HG02678 (cell line): ENCODE data around the gene TMEM171.

Experiments used
- ATAC-seq: cut with Tn5 transposase; IDR thresholded peaks from one replicate; pipeline ENCODE4 v1.9.1; 2021; ENCODE audit warnings: mild to moderate bottlenecking, moderate library complexity; ENCODE audit not compliant: unreplicated experiment

Gene TMEM171

DNA sequence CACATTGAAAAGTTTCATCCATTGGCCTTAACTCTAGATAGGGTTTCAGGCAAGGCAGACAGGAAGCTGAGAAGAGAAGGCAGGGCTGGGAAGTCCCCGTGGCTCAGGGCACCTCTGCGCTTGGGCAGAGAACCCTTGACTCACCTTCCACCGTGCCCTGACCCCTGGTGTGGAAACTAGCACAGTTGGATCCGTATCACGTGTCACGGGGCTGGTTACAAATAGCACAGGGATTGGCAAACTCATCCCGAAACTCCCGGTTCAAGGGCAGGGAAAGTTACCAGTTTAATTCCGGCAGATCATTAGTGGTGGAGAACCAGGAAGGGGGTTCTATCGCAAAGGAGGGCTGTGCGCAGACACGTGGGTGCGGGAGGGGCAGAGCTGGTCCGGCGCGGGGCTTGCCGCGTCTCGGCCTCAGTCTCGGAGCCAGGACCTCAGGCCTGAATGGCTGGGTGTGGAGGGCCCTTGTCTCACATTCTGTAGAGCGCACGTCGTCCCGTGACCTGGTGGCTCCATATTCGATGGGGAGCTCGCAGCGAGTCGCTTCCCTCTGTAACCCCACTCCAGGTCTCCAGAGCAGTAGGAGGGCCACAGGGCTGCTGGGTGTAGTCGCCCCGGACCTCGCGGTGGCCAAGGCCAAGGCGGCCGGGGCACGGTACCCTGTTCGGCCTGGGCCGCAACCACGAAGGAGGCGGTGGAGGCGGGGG is 771 bp upstream of the TMEM171 start:
- no peak for ATAC-seq

DNA sequence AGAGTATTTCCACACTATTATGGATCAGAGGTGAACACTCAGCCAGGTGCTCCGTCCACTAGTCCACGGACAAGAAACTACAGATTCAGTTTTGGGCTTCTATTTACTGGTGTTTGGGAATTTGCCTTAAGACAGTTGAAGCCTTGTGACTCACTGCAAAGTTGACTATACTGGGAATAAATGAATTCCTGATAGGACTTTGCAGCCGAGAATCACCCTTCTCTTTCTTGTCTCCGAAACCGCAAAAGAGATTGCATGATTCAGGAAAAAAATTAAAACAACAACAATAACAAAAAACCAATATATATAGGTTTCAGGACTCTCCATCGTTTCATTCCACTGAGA is 716 bp downstream of the TMEM171 start:
- no peak for ATAC-seq

DNA sequence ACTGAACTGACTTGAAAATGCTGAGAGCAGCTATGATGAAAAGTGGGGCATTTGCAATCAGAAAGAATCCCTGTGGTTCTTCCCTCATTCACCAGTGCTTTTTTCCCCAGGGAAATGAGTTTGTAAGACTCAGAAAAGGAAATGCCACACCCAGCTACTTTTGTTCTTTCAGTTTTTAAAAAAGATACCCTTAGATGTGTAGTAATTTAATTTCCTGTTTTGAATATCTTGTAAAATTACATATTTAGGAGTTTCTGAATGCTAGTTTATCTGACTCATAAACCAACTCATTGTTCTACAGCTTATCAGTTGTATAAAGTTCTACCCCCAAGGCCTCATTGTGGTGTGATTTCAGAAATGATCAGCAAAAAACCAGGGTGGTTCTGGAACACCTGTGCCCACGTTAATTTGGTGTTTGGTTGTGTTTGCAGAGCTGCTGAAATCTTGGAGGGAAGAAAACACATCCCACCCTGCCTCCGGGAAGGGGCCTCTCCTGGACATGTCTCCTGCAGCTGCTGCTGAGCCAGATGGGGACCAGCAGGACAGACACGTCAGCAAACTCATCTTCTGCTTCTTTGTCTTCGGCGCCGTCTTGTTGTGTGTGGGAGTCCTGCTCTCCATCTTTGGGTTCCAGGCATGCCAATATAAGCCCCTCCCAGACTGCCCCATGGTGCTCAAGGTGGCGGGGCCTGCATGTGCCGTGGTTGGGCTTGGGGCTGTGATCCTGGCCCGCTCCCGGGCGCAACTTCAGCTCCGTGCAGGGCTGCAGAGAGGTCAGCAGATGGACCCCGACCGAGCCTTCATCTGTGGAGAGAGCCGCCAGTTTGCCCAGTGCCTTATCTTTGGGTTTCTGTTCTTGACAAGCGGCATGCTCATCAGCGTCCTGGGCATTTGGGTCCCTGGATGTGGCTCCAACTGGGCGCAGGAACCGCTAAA is 2.8 kb downstream of the TMEM171 start:
- ATAC-seq = no peak

DNA sequence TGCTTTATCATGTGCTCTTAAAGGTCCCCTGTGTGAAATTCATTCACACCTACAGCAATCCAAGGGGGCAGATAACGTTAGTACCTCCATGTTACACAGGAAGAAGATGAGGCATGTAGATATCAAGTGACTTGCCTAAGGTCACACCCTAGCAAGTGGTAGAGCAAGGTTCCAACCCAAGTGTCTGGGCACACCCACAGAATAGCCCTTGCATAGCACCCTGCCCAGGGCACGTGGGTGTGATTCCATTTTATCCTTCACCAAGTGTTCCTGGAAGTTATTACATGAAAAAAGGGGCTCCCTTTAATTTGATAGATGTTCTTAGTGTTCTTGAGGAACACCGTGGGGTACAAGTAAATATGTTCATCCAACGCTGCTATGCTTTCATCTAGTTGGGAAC is 4.9 kb downstream of the TMEM171 start:
- no peak for ATAC-seq

DNA sequence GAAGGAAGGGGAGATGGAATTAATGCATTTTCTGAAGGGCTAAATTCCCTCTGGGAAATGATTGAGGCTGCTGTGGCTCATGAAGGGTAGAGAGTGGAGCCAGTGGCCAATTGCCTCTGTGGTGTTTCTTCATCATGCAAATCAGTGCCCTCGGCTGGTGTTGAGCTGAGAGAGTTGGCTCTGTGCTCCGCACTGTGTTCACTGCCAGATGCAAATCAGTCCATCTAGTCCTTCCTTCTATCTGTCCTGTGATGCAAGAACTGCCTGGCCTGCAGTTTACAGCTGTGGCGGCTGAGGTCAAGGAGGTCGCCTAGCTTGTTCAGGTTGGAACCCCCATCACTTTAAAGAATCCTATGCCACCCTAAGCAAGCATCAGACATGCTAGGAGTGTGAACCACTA is 6.0 kb downstream of the TMEM171 start:
- ATAC-seq = no peak

DNA sequence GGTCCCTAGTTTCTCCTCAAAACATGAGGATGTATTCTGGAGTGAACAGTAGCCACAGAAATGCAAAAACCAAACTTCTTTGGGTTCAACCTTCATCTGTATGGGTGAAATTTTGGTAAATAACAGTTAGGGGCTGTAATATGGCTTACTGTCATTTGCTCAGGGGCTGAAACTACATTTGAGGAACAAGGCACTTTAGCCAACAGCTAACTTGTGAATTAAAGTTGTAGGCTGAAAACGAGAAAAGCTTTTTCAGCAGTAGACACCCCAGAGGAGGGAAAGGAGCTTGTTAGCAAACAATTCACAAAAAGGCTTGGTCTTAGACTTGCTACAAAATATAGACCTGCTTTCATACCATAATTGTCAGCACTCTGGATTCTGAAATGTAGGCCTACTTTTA is 6.6 kb downstream of the TMEM171 start:
- ATAC-seq = no peak

DNA sequence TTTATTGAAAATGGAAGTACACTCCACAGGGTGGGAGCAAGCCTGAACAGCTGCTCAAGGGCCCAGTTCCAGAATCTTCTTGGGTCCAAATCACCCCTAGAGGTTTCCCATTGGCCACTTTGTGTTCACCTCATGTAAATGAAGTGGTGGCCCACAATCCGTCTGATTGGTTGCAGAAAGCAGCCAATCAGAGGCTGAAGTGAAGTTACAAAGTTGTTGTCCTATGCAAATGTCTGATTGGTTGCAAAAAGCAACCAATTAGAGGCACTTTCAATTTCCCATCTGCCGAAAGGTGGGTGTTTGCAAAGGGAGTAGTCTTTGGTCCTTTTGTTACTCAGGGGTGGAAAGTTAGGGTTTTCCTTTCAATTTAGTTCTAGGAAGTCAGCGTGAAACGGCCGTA is 8.8 kb downstream of the TMEM171 start:
- ATAC-seq = no peak

DNA sequence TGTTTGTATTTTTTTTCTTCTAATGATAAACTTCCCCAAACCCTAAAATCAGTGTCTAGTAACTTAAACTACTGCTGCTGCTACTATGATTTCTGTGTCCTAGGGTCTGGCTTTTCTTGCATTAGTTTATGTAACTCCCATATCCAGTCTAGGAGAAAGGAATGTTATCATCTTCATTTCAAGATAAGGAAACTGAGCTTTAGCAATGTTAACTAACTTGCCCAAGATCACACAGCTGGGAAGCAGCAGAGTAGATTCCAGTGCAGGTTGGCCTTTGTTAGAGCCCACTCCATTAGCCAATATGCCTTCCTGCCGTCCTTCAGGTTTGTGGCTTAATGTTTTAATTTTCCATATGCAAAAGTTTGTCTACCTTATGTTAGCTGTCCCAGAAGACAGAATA is 10.4 kb downstream of the TMEM171 start:
- ATAC-seq = no peak

DNA sequence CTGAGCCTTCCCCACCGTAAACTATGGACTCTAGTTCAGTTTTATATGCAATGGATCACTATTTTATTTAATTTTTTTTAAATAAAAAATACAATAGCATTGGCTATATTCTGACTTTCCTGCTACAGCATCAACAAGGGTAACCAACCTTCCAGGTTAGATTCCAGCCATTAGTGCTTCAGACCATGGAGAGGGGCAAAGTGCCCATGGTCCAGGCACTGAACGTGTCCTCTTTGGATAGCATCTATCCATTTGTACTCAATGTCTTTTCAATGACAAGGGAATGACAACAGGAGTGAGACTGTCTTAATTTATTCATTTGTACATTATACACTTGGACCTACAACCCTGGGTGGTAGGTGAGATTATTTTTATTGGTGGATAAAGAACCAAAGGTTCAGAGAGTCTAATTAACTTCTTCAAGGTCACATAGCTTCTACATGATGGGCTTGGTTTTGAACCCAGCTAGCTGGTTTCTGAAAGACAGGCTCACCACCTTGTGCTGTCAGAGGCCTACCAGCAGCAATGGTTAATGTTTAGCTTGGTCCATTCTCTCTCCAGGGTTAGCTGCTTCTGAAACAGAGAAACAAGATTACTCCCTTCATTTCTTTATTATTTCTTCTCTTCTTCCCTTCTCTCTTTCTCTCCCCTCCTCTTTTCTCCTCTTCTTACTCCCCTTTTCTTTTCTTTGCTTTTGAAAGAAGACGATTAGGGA is 11.5 kb downstream of the TMEM171 start:
- ATAC-seq = no peak

DNA sequence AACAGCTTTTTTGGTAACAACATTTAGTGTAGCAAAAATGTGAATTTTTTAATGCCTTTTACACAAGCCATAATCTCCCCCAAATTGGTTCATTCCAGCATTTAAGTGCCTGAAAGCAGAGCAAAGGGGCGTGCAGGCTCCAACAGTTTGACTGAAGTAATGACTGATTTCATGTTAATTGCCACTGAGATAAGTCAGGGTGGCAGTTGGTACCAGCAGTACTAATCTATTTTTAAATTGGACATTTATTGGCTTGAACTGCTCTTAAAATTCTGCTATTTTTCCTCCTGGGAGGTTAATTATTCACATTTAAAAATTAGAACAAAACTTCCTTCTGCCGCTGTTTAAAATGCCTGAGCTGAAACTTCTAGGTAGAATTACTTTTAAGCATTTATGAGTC is 12.4 kb downstream of the TMEM171 start:
- ATAC-seq = no peak

DNA sequence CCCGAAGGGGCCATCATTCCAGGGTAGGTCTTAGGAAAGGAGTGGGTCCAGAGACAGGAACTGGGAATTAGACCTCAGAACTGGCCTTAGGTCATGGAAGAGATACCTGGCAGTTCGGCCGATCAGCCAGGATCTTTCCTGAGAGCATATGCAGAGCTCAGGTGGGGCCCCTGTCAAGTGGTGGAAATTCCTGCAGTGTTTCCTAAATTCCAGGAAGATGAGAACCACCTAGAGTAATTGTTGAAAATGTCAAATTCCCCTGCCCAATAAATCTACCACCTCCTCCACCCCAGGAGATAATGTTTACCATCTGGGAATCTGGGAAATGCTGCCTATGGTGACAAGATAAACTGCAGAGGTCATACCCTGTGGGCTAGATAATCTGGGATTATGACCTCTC is 14.6 kb downstream of the TMEM171 start:
- ATAC-seq = no peak

DNA sequence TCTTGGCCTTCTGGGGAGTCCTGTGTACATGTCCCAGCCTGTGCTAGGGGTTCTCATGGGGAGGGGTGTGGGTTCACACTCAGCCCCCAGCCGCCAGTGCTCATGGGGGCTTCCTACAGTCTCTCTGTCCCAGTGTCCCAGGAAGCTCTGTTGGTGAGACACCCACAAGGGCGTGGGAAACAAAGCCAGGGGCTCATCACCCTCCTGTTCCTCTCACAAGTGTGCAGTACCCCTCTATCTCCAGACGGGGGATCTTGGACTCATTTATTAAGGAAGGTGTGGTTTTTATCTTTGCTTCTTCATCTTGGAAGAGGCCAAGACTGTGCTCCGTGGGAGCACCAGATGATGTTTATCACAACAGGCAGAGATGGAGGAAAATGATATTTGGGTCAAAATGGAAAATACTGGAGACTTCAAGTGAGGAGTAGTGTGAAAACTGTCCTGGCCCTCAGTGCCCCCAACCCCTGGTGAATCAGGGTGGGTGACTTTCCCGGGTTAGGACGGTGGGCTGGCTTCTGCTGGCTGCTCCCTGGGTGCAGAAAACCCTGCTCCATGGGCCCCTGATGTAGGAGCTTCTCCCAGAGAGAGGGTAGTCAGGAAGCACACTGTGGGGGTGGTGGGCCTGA is 15.2 kb downstream of the TMEM171 start:
- ATAC-seq = no peak

DNA sequence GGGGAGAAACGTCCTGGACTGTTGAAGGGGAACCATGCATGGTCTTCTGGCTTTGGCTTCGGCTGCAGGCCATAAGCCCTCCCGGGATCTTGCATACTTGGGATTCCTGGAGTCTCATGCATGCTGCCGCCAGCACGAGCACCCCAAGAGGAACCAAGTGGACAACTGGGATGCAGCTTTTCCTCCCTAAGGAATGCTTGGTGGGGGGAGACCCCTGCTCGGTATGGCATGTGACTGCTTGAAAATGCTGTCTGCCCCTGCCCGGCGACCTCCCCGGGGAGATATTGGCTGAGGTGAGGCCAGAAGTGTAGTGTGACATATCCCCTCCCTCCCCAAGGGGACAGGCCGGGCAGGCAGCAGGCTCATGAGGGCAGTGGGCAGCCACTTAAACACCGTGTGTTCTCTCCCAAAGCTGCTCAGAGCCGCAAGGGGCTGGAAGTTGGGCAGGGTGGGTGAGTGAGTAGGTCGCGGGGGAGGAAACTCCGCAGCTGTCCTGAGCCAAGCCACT is 15.7 kb downstream of the TMEM171 start:
- ATAC-seq = no peak

DNA sequence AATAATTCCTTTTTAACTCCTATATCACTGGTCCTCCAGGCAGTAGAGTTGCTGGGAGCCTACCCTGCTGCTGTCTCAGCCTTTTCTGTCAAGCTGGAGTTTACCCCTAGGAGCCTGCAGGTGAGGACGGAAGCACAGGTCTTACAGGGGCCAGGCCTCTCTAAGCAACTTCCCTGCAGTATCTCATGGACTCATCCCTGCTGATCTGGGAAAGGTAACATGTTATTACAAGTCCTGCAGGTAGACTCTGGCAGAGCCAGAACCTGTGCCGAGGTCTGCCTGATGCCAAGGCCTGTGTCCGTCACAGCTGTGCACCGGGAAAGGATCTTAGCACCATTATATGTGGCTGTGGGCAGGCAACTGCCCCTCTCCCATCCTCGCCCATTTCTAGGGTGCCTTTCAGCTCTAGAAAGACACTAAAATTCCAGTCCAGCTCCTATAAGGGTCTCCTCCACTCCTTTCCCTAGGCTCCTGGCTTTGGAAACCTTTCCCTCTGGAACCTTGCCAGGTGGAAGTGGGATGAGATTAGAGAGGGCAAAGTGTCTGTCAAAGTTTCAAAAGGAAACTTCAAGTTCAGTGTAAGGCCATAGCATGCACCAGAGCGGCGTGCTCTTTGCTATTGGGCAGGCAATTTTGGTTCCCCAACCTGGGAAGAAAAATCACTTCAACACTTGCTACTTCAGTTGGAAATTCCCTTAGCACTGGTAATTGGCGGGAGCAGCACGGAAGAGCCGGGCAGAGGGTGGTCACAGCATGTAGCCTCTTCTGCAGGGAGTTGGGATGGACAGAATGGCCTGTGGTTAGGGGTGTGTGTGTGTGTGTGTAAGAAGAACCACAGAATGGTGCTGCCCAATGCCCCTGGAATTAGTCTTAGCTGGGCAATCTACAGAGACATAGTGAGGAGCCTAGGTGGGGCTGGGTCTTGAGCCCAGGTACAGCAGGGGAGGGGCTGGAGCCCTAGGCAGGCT is 17.5 kb downstream of the TMEM171 start:
- ATAC-seq = no peak

DNA sequence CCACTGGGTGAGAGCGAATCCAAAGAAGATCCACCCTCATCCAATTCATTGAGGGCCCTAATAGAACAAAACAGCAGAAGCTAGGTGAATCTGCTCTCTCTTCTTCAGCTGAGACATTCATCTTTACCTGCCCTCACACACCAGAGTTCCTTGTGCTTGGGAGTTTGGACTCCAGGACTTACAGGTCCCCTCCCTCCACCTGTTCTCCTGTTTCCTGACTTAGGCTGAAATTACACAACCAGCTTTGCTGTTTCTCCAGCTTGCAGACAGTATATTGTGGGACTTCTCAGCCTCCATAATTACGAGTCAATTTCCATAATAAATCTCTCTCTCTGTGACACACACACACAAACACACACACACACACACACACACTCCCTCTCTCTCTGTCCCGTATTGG is 19.1 kb downstream of the TMEM171 start:
- no peak for ATAC-seq

DNA sequence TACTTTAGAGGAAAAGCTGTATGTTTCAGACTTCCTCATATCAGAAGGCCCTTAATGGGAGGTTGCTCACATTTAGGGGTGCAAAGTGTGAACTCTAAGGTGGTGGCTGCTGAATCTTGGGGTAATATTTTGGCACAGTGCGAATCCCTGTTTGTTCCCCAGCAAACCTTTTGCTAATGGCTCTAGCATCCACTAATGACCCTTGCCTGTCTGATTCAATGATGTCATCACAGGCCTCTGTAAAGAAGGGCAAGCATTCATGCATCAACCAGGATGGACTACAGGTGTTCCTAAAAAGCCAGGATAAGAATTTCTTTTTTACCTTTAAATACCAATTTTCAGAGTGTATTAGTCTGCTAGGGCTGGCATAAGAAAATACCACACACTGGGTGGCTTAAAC is 20.4 kb downstream of the TMEM171 start:
- no peak for ATAC-seq

DNA sequence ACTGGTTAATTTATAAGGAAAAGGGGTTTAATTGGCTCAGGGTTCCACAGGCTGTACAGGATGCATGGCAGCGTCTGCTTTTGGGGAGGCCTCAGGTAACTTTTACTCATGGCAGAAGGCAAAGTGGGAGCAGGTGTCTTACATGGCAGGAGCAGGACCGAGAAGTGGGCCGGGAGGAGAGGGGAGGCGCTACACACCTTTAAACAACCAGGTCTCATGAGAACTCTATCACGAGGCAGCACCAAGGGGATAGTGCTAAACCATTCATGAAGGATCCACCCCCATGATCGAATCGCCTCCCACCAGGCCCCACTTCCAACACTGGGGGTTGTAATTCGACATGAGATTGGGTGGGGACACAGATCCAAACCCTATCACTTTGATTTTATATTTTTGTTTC is 21.7 kb downstream of the TMEM171 start:
- no peak for ATAC-seq

DNA sequence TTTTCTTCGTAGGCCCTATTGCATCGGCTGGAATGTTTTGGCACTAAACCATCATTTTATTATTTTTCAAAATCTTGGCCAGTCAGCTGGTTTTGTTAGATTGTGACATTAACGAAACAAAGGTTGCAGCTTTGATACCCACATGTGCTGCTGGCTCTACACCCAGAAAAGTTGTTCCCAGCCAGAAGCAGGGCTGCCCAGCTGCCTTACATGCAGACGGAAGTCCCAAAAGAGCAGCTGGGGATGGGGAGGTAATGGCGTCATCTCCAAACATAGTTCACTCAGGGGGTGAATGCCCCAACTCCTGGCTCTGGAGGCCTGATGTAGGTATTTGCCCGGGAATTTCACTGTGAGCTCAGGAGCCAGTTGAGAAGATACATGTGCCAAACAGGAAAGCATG is 23.3 kb downstream of the TMEM171 start:
- ATAC-seq = no peak

DNA sequence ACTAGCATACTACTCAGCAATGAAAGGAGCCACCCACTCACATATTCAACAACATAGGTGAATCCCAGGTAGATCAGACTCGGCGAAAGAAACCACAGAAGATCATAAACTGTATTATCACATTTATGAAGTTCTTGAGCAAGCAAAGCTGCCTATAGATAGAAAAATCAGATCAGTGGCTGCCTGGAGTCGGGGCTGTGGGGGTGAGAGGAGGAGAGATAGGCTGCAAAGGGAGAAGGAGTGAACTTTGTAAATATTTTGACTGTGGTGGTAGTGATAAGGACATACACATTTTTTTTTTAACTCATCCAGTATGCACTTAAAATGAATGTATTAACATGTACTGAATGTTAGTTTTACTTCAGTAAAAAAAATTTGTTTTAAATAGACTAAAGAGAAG is 29.2 kb downstream of the TMEM171 start:
- ATAC-seq = no peak

DNA sequence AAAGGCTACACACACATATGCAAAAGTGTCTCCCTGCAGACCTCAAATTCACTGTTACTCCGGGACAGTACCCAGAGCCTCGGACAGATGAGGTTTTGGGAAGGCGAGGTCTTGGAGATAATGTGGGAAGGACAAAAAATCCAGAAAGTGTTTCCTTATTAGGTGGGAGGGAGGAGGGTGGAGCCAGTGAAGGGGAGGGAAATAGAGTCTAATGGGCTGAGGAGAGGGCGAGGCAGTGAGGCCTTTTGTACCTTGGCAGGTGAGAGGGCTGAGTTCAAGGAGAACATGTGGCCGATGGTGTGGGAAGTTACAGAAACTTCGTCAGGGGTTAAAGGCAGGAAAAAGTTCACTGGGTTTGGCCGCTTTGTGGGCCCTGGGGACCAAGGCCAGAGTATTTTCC is 30.5 kb downstream of the TMEM171 start:
- no peak for ATAC-seq
